Erythroblast (primary cell): Measurements from ENCODE around the gene PIAS4.

ENCODE experiments used
- DNase-seq, 2 experiments: peaks; one replicate each; lab custom pipeline; 2025; lab: John Stamatoyannopoulos, UW
- GATA1 ChIP-seq: IDR thresholded peaks from 2 replicates; pipeline ENCODE4 v1.6.1; 2011; ENCODE audit warnings: low read depth, mild to moderate bottlenecking, control low read depth, low read length, moderate library complexity
- POLR2A ChIP-seq: IDR thresholded peaks from 2 replicates; pipeline ENCODE4 v1.6.1; 2011; ENCODE audit warnings: mild to moderate bottlenecking, low read length

Gene PIAS4

DNA sequence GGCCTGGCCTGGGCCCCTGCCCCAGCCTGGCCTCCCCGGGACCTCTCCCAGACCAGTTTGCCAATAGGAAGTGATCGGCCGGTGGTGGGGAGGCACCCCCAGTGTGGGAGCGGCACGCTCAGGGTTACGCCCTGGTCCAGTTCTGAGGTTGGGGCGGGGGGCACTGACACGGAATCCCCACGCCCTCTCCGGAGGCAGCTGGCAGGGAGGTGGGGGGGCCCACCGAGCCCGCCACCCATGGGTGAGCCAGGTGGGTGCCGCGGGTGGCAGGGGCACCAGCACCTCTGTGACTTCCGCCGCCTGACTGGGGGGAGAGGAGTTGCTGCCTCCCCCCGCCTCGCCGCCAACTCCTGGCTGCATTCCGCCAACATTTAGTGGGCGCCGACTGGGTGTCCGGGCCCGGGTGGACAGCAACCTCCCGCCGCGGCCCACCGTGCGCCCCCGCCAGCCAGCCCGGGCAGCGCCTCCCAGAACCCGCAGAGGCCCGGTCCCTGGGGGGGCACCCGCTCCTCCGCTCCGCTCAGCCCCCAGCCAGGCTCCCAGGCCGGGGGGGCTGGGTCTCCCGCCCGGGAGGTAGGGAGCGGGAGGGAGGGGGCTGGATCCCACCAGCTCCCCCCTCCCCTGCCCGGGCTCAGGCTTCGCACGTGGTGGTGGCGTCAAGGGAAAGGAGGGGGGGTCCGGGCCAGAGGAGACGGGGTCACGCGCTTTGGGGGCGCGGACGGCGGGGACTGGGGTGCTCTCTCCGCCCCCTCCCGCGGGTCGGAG lies 57.1 kb downstream of the PIAS4 start:
- no peak for TF ChIP-seq POLR2A
- no peak for TF ChIP-seq GATA1
- peak in 1 of 2 experiments; percentile 67 for DNase-seq

- DNase-seq: peak; percentile 99
- TF ChIP-seq GATA1: no peak
- no peak for TF ChIP-seq POLR2A
Measured at GRCh38 chr19:4065430-4066175, 58.1 kb downstream of the PIAS4 start.

DNA sequence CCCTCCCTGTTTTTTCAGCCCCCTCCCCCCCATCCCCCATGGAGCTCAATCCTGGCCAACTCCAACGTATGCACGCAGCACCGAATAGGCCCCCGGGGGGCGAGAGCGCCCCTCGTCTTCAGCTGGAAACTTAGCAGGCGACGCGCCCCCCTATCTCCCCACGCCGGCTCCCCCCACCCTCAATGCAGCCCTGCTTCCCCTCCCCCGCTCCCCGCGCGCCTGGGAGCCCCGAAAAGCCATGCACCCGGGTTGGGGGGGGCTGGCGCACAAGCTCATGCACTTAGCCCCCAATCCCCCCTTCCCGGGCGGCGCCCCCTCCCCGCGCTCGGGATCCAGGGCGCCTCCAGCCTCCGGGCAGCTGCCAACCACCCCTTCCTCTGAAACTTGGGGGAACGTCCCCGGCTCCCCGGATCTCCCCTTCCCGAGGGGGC lies 58.7 kb downstream of the PIAS4 start:
- no peak for DNase-seq
- TF ChIP-seq POLR2A: no peak
- TF ChIP-seq GATA1: no peak

DNA sequence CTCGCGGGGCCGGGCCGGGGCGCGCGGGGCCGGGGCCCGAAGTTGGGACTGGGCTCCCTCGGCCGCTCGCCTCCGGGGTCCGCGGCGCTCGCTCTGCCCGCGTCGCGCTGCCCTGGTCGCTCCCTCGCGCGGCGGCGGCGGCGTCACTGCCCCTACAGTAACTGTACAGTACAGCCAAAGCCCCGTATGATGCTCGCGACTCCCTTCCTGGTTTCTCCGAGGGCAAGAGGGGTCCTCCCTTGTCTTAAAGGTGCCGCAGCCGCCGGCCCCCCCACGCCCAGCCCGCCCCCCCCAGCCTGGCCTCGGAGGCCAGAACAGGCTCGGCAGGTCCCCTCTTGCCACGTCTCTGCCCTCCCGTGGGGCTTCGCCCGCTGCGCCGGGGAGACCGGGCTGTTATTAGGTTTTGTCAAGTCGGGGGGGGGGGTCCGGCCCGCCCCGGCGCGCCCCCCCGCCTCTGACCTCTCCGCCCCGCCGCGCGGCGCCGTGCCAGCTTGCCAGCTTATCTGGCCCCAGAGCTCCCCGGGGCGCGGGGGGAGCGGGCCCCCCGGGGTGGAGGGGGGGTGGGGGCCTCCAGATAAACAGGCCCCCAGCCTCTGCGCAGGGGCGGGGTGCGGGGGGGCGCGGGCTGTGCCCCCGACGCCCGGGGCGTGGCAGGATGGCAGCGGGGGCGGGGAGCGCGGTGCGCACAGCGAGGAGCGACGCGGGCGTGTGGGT lies 59.3 kb downstream of the PIAS4 start, which contains the start of gene ZBTB7A:
ZBTB7A (minus strand) TSS at position 218 of the 714 bp plus-strand sequence. CDS start 11,667 bp downstream, outside the sequence.
- DNase-seq: peak; percentile 97 to 98
- TF ChIP-seq GATA1: no peak
- TF ChIP-seq POLR2A: no peak

- TF ChIP-seq POLR2A (peak; percentile 17), GATA1 (no peak)
- DNase-seq: peak; percentile 88 to 89
Measured at GRCh38 chr19:4067396-4068046, 60.0 kb downstream of the PIAS4 start.

DNA sequence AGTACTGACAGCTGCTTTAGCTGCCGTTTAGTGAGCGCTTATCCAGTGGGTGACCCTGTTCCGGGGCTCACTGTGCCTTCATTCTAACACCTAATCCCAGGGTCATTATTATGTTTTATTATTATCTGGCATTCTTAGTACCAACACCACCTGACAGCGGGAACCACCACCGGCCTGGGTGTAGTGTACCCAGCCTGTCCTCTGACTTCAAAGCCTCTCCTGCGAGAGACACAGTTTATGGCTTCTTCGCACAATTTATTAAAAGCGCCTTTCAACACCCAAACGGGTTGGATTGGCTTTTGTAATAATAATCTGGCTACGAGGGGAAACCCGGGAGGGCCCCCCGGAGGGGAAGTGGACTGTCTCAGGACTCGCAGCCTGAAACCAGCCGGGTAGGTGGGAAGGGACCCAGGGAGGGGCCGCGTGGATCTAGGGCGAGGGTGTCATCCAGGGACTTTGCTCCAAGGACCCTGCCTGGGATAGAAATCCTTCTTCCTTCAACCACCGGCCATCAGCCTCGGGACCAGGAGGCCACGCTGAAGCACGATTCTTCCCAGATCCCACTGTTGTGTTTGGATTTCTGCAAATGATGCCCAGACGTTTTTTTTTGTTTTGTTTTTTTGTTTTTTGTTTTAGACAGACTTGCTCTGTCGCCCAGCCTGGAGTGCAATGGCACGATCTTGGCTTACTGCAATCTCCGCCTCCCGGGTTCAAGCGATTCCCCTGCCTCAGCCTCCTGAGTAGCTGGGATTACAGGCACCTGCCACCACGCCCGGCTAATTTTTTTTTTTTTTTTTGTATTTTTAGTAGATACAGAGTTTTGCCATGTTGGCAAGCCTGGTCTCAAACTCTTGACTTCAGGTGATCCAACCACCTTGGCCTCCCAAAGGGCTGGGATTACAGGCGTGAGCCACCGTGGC lies 60.8 kb downstream of the PIAS4 start:
- TF ChIP-seq GATA1 (no peak), POLR2A (no peak)
- peak in 1 of 2 experiments; percentile 60 for DNase-seq

GRCh38 chr19:4069331-4069959 lies 61.9 kb downstream of the PIAS4 start:
- TF ChIP-seq POLR2A (no peak), GATA1 (no peak)

DNA sequence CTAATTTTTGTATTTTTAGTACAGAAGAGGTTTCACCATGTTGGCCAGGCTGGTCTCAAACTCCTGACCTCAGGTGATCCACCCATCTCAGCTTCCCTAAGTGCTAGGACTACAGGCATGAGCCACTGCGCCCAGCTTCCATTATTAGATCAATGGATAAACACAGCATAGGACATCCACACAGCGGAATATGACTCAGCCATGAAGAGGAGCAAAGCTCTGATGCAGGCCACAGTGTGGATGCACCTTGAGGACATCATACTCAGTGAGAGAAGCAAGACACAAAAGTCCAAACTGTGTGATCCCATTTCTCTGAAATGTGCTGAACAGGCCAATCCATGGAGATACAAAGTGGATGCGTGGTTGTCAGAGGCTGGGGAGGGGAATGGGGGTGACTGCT lies 64.1 kb downstream of the PIAS4 start:
- no peak for DNase-seq
- TF ChIP-seq GATA1 (no peak), POLR2A (no peak)

More at GRCh38 chr19:4069331-4069959, 61.9 kb downstream of the PIAS4 start:
- DNase-seq: no peak

DNA sequence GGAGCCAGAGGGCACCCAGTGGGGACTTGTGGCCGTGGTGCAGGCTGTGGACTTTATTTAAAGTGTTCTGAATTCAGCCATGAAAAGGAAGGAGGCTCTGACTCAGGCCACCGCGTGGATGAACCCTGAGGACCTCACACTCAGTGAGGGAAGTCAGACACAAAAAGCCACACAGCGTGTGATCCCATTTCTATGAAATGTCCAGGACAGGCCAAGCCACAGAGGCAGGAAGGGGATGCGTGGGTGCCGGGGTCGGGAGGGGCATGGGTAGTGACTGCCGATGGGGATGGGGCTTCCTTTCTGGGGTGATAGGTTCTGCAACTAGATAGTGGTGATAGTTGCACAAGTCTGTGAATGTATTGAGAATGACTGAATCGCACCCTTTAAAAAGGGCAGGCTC lies 67.8 kb downstream of the PIAS4 start:
- no peak for DNase-seq
- TF ChIP-seq POLR2A: no peak
- TF ChIP-seq GATA1: no peak

- no peak for DNase-seq
- no peak for TF ChIP-seq POLR2A
- TF ChIP-seq GATA1: no peak
Measured at GRCh38 chr19:4077007-4077374, 69.5 kb downstream of the PIAS4 start.

- DNase-seq: peak in 1 of 2 experiments; percentile 64
- TF ChIP-seq POLR2A (no peak), GATA1 (no peak)
Measured at GRCh38 chr19:4077800-4078684, 70.5 kb downstream of the PIAS4 start.
